COLO668 (cell line): ENCODE measurements around the gene BCL11B.

Experiments
- DNase-seq: peaks from one replicate; lab custom pipeline; 2025; ENCODE audit not compliant: unreplicated experiment; lab: John Stamatoyannopoulos, UW

Gene BCL11B

GRCh38 chr14:99226687-99227086, 45.3 kb downstream of the BCL11B start:
- no peak for DNase-seq

- DNase-seq, result no peak
Observed at GRCh38 chr14:99225436-99226203, 46.4 kb downstream of the BCL11B start.

- no peak for DNase-seq
Observed at GRCh38 chr14:99224948-99225347, 47.0 kb downstream of the BCL11B start.

- no peak for DNase-seq
Observed at GRCh38 chr14:99224116-99224910, 47.7 kb downstream of the BCL11B start.

- DNase-seq, result no peak
Observed at GRCh38 chr14:99221445-99221844, 50.6 kb downstream of the BCL11B start.

- DNase-seq, result no peak
Observed at GRCh38 chr14:99217066-99217955, 54.7 kb downstream of the BCL11B start.

- DNase-seq, result no peak
Observed at GRCh38 chr14:99216191-99216590, 55.8 kb downstream of the BCL11B start.

GRCh38 chr14:99215277-99215676, 56.7 kb downstream of the BCL11B start:
- DNase-seq, result no peak

GRCh38 chr14:99214701-99215100, 57.3 kb downstream of the BCL11B start:
- DNase-seq, result no peak

GRCh38 chr14:99213527-99213971, 58.4 kb downstream of the BCL11B start:
- DNase-seq, result no peak

- no peak for DNase-seq
Observed at GRCh38 chr14:99213101-99213500, 58.9 kb downstream of the BCL11B start.

- DNase-seq, result no peak
Observed at GRCh38 chr14:99212646-99213045, 59.4 kb downstream of the BCL11B start.

- DNase-seq, result no peak
Observed at GRCh38 chr14:99212199-99212598, 59.8 kb downstream of the BCL11B start.

- no peak for DNase-seq
Observed at GRCh38 chr14:99211410-99211809, 60.6 kb downstream of the BCL11B start.

- DNase-seq, result no peak
Observed at GRCh38 chr14:99210333-99210732, 61.7 kb downstream of the BCL11B start.

- no peak for DNase-seq
Observed at GRCh38 chr14:99209409-99209808, 62.6 kb downstream of the BCL11B start.

GRCh38 chr14:99208318-99208717, 63.7 kb downstream of the BCL11B start:
- no peak for DNase-seq

- no peak for DNase-seq
Observed at GRCh38 chr14:99207456-99207855, 64.5 kb downstream of the BCL11B start.

- DNase-seq, result no peak
Observed at GRCh38 chr14:99206090-99206489, 65.9 kb downstream of the BCL11B start.

- DNase-seq, result no peak
Observed at GRCh38 chr14:99205086-99205688, 66.8 kb downstream of the BCL11B start.

- DNase-seq, result no peak
Observed at GRCh38 chr14:99203801-99204200, 68.2 kb downstream of the BCL11B start.
